SK-N-SH treated with all-trans-retinoic acid at 6 μM for 48 hours (cell line): ENCODE measurements around the gene PRKCSH.

Experiments
- ATAC-seq: fragments of 200-7000 bp; cut with Tn5 transposase; 3 replicates; pipeline ENCODE4 v1.9.1; 2020; ENCODE audit warnings: mild to moderate bottlenecking, moderate library complexity
- BACH2 ChIP-seq: fragments of 250-450 bp; sonication (Bioruptor Pico); IDR thresholded peaks from 2 replicates; pipeline ENCODE4 v1.9.0; 2021; ENCODE audit warnings: mild to moderate bottlenecking, borderline replicate concordance
- ESRRG ChIP-seq: fragments of 250-450 bp; sonication (Bioruptor Pico); IDR thresholded peaks from 2 replicates; pipeline ENCODE4 v1.6.1; 2021; ENCODE audit warnings: mild to moderate bottlenecking
- GLIS3 ChIP-seq: fragments of 250-450 bp; sonication (Bioruptor Pico); IDR thresholded peaks from 2 replicates; pipeline ENCODE4 v1.5.0; 2020; ENCODE audit warnings: mild to moderate bottlenecking, moderate library complexity
- ISL1 ChIP-seq: fragments of 250-450 bp; sonication (Bioruptor Pico); IDR thresholded peaks from 2 replicates; pipeline ENCODE4 v2.1.2; 2022; ENCODE audit warnings: mild to moderate bottlenecking, moderate library complexity
- OSR1 ChIP-seq: fragments of 250-450 bp; sonication (Bioruptor Pico); IDR thresholded peaks from 2 replicates; pipeline ENCODE4 v1.8.0; 2022; ENCODE audit warnings: moderate library complexity, mild to moderate bottlenecking, inconsistent platforms
- POU6F1 ChIP-seq: fragments of 250-450 bp; sonication (Bioruptor Pico); IDR thresholded peaks from 2 replicates; pipeline ENCODE4 v1.8.0; 2021; ENCODE audit warnings: low read depth, mild to moderate bottlenecking, moderate library complexity, borderline replicate concordance
- PPARA ChIP-seq: fragments of 250-450 bp; sonication (Bioruptor Pico); IDR thresholded peaks from 2 replicates; pipeline ENCODE4 v1.5.0; 2020; ENCODE audit warnings: mild to moderate bottlenecking, borderline replicate concordance
- RARB ChIP-seq: fragments of 250-450 bp; sonication (Bioruptor Pico); IDR thresholded peaks from 2 replicates; pipeline ENCODE4 v1.8.0; 2021; ENCODE audit warnings: mild to moderate bottlenecking, moderate library complexity
- SNAI2 ChIP-seq: fragments of 250-450 bp; sonication (Bioruptor Pico); IDR thresholded peaks from 2 replicates; pipeline ENCODE4 v1.5.0; 2020; ENCODE audit warnings: mild to moderate bottlenecking, moderate library complexity
- TCF4 ChIP-seq: fragments of 250-450 bp; sonication (Bioruptor Pico); IDR thresholded peaks from 2 replicates; pipeline ENCODE4 v1.8.0; 2021; ENCODE audit warnings: mild to moderate bottlenecking, moderate library complexity, borderline replicate concordance
- TOX ChIP-seq: fragments of 250-450 bp; sonication (Bioruptor Pico); IDR thresholded peaks from 2 replicates; pipeline ENCODE4 v1.8.0; 2021; ENCODE audit warnings: mild to moderate bottlenecking, moderate library complexity, borderline replicate concordance
- ZC3H10 ChIP-seq: fragments of 250-450 bp; sonication (Bioruptor Pico); IDR thresholded peaks from 2 replicates; pipeline ENCODE4 v1.5.1; 2021; ENCODE audit warnings: mild to moderate bottlenecking, moderate library complexity
- ZFP3 ChIP-seq: fragments of 250-450 bp; sonication (Bioruptor Pico); IDR thresholded peaks from 2 replicates; pipeline ENCODE4 v1.5.0; 2020; ENCODE audit warnings: mild to moderate bottlenecking, moderate library complexity
- ZFP30 ChIP-seq: fragments of 450-650 bp; formaldehyde crosslinking; IDR thresholded peaks from 2 replicates; pipeline ENCODE4 v1.5.0; 2022; ENCODE audit warnings: mild to moderate bottlenecking, moderate library complexity
- ZNF565 ChIP-seq: fragments of 450-650 bp; formaldehyde crosslinking; conservative IDR thresholded peaks from 2 replicates; pipeline ENCODE4 v1.5.0; 2020; ENCODE audit warnings: low read depth, mild to moderate bottlenecking, moderate library complexity
- ZNF70 ChIP-seq: fragments of 450-650 bp; formaldehyde crosslinking; IDR thresholded peaks from 2 replicates; pipeline ENCODE4 v1.5.0; 2020; ENCODE audit warnings: mild to moderate bottlenecking, moderate library complexity
- ZNF8 ChIP-seq: fragments of 450-650 bp; formaldehyde crosslinking; IDR thresholded peaks from 2 replicates; pipeline ENCODE4 v1.5.0; 2020; ENCODE audit warnings: mild to moderate bottlenecking, moderate library complexity
- TF ChIP-seq, protein P1 (sequence below): fragments of 250-450 bp; sonication (Bioruptor Pico); IDR thresholded peaks from 2 replicates; pipeline ENCODE4 v1.5.1; 2021; ENCODE audit warnings: mild to moderate bottlenecking, moderate library complexity
- TF ChIP-seq, protein P2 (sequence below): fragments of 250-450 bp; sonication (Bioruptor Pico); IDR thresholded peaks from 2 replicates; pipeline ENCODE4 v1.5.1; 2020; ENCODE audit warnings: low read depth, mild to moderate bottlenecking, moderate library complexity
- TF ChIP-seq, protein P3 (sequence below): fragments of 250-450 bp; sonication (Bioruptor Pico); IDR thresholded peaks from 2 replicates; pipeline ENCODE4 v1.5.0; 2020; ENCODE audit warnings: mild to moderate bottlenecking, moderate library complexity

The PRKCSH gene

GRCh38 chr19:11447347-11448262 lies 12.2 kb downstream of the PRKCSH start (continued):
- no peak for TF ChIP-seq POU6F1 (CRISPR knock-in tag)
- TF ChIP-seq ZFP3 (CRISPR knock-in tag), result no peak
- no peak for TF ChIP-seq TCF4
- TF ChIP-seq, protein P1, sequence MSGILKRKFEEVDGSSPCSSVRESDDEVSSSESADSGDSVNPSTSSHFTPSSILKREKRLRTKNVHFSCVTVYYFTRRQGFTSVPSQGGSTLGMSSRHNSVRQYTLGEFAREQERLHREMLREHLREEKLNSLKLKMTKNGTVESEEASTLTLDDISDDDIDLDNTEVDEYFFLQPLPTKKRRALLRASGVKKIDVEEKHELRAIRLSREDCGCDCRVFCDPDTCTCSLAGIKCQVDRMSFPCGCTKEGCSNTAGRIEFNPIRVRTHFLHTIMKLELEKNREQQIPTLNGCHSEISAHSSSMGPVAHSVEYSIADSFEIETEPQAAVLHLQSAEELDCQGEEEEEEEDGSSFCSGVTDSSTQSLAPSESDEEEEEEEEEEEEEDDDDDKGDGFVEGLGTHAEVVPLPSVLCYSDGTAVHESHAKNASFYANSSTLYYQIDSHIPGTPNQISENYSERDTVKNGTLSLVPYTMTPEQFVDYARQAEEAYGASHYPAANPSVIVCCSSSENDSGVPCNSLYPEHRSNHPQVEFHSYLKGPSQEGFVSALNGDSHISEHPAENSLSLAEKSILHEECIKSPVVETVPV (CRISPR knock-in tag), result no peak
- TF ChIP-seq PPARA (CRISPR knock-in tag), result no peak
- TF ChIP-seq SNAI2 (CRISPR knock-in tag), result no peak

- no peak for ATAC-seq
- TF ChIP-seq ISL1 (CRISPR knock-in tag) (no peak), OSR1 (CRISPR knock-in tag) (no peak), ESRRG (CRISPR knock-in tag) (no peak), RARB (no peak), ZC3H10 (CRISPR knock-in tag) (no peak), ZNF8 (CRISPR knock-in tag) (no peak), ZNF70 (CRISPR knock-in tag) (no peak), TOX (no peak), TCF4 (no peak)
These were observed 13.0 kb downstream of the PRKCSH start for GRCh38 chr19:11448410-11448809.

GRCh38 chr19:11448923-11449554 lies 13.6 kb downstream of the PRKCSH start:
- TF ChIP-seq TCF4, result no peak
- TF ChIP-seq PPARA (CRISPR knock-in tag), result no peak
- no peak for TF ChIP-seq BACH2 (CRISPR knock-in tag)
- TF ChIP-seq RARB, result no peak
- TF ChIP-seq OSR1 (CRISPR knock-in tag), result no peak
- no peak for TF ChIP-seq ZFP30 (CRISPR knock-in tag)
- no peak for TF ChIP-seq ZFP3 (CRISPR knock-in tag)
- no peak for TF ChIP-seq GLIS3 (CRISPR knock-in tag)
- TF ChIP-seq ZNF565 (CRISPR knock-in tag), result no peak
- TF ChIP-seq ISL1 (CRISPR knock-in tag), result no peak
- TF ChIP-seq ZC3H10 (CRISPR knock-in tag), result no peak
- no peak for TF ChIP-seq ESRRG (CRISPR knock-in tag)
- TF ChIP-seq, protein P2, sequence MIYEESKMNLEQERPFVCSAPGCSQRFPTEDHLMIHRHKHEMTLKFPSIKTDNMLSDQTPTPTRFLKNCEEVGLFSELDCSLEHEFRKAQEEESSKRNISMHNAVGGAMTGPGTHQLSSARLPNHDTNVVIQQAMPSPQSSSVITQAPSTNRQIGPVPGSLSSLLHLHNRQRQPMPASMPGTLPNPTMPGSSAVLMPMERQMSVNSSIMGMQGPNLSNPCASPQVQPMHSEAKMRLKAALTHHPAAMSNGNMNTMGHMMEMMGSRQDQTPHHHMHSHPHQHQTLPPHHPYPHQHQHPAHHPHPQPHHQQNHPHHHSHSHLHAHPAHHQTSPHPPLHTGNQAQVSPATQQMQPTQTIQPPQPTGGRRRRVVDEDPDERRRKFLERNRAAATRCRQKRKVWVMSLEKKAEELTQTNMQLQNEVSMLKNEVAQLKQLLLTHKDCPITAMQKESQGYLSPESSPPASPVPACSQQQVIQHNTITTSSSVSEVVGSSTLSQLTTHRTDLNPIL (CRISPR knock-in tag), result no peak
- TF ChIP-seq, protein P3, sequence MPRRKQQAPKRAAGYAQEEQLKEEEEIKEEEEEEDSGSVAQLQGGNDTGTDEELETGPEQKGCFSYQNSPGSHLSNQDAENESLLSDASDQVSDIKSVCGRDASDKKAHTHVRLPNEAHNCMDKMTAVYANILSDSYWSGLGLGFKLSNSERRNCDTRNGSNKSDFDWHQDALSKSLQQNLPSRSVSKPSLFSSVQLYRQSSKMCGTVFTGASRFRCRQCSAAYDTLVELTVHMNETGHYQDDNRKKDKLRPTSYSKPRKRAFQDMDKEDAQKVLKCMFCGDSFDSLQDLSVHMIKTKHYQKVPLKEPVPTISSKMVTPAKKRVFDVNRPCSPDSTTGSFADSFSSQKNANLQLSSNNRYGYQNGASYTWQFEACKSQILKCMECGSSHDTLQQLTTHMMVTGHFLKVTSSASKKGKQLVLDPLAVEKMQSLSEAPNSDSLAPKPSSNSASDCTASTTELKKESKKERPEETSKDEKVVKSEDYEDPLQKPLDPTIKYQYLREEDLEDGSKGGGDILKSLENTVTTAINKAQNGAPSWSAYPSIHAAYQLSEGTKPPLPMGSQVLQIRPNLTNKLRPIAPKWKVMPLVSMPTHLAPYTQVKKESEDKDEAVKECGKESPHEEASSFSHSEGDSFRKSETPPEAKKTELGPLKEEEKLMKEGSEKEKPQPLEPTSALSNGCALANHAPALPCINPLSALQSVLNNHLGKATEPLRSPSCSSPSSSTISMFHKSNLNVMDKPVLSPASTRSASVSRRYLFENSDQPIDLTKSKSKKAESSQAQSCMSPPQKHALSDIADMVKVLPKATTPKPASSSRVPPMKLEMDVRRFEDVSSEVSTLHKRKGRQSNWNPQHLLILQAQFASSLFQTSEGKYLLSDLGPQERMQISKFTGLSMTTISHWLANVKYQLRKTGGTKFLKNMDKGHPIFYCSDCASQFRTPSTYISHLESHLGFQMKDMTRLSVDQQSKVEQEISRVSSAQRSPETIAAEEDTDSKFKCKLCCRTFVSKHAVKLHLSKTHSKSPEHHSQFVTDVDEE (CRISPR knock-in tag), result no peak
- TF ChIP-seq SNAI2 (CRISPR knock-in tag), result no peak
- TF ChIP-seq TOX, result no peak
- no peak for TF ChIP-seq POU6F1 (CRISPR knock-in tag)
- no peak for TF ChIP-seq ZNF8 (CRISPR knock-in tag)
- no peak for ATAC-seq
